ENCODE results near the gene TEX22.

The TEX22 gene

DNA sequence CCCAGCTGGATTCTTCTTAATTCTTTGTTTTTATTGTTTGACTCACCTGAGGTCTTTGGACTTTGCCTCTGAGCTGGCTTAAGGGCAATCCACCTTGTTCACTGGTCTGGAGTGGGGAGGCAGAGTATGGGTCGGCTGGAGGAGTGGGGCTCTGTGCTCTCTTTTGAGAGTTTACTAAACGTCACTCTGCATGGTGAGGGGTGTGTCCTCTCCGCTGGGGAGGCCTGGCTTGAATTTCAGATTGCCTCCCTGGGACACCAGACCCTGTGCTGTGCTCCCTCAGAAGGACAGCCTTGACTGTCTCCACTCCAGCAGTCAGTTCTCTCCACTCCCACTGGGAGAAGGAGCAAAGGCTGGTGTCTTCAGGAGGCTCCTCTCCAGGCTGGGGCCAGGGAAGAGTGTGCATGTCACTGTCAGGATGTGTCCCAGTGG is 19.4 kb downstream of the TEX22 start:
- TF ChIP-seq EP300 (IDR thresholded peaks at IDR 0.05; ENCODE audit: borderline replicate concordance) = no peak
- TF ChIP-seq, protein P1, sequence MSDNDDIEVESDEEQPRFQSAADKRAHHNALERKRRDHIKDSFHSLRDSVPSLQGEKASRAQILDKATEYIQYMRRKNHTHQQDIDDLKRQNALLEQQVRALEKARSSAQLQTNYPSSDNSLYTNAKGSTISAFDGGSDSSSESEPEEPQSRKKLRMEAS (IDR thresholded peaks at IDR 0.05) = no peak
- no peak for TF ChIP-seq RAD21 (IDR thresholded peaks at IDR 0.05; ENCODE audit: low read depth)
- no peak for TF ChIP-seq CREB1 (IDR thresholded peaks at IDR 0.05; ENCODE audit: low read depth)
- no peak for TF ChIP-seq TAF1 (IDR thresholded peaks at IDR 0.05; ENCODE audit: low read depth)
- TF ChIP-seq, protein P2, sequence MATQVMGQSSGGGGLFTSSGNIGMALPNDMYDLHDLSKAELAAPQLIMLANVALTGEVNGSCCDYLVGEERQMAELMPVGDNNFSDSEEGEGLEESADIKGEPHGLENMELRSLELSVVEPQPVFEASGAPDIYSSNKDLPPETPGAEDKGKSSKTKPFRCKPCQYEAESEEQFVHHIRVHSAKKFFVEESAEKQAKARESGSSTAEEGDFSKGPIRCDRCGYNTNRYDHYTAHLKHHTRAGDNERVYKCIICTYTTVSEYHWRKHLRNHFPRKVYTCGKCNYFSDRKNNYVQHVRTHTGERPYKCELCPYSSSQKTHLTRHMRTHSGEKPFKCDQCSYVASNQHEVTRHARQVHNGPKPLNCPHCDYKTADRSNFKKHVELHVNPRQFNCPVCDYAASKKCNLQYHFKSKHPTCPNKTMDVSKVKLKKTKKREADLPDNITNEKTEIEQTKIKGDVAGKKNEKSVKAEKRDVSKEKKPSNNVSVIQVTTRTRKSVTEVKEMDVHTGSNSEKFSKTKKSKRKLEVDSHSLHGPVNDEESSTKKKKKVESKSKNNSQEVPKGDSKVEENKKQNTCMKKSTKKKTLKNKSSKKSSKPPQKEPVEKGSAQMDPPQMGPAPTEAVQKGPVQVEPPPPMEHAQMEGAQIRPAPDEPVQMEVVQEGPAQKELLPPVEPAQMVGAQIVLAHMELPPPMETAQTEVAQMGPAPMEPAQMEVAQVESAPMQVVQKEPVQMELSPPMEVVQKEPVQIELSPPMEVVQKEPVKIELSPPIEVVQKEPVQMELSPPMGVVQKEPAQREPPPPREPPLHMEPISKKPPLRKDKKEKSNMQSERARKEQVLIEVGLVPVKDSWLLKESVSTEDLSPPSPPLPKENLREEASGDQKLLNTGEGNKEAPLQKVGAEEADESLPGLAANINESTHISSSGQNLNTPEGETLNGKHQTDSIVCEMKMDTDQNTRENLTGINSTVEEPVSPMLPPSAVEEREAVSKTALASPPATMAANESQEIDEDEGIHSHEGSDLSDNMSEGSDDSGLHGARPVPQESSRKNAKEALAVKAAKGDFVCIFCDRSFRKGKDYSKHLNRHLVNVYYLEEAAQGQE (IDR thresholded peaks at IDR 0.05; ENCODE audit: low read depth) = no peak
- TF ChIP-seq EGR1 (IDR thresholded peaks at IDR 0.05) = no peak
- TF ChIP-seq TEAD4 (IDR thresholded peaks at IDR 0.05) = no peak

DNA sequence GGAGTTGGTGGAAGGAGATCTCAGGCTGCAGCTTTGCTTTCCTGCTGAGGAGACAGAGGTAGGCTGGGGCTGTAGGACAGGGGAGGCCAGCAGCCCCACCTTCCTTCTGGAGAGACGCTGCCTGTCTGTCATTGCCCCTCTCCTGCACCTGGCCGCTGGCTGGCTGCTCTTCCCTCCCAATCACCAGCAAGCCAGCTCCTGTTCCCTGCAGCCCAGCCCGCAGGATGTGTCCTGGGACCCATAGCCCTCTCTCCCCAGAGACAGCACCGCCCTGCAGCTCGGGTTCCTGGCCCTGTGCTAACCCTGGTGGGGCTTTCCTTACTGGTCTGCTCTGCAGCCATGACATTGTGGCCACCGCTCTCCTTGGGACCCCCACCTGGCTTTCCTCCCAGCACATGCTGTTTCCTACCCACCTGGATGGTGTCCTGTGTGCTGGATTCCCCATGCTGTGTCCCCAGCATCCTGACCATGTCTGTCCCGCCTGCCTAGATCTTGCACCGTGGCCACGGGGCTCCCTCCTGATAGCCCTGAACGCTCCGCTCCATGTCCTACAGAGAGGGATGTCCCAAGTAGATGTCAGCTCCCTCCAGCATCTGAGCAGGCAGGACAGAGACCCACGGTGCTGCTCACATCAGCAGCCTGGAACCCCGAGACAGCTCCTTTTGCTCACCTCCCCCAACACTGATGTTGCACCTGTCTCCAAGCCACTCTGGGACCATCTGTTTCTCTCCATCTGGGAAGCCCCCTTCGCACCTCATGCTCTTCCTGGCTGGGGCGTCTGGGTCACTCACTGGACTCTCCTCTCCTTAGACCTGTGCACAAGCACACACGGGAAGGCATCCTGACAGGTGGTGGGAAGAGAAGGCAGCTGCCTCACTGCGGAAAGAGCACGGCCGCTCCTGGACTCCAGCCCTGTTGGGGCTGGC is 20.2 kb downstream of the TEX22 start:
- TF ChIP-seq TAF1 (IDR thresholded peaks at IDR 0.05; ENCODE audit: low read depth) = no peak
- no peak for TF ChIP-seq NFIC (IDR thresholded peaks at IDR 0.05)
- TF ChIP-seq FOXM1 (IDR thresholded peaks at IDR 0.05; ENCODE audit: borderline replicate concordance, low read depth) = no peak
- no peak for TF ChIP-seq TEAD4 (IDR thresholded peaks at IDR 0.05)
- TF ChIP-seq TCF12 (IDR thresholded peaks at IDR 0.05; ENCODE audit: low read depth) = no peak
- no peak for TF ChIP-seq RAD21 (IDR thresholded peaks at IDR 0.05; ENCODE audit: low read depth)
- TF ChIP-seq, protein P1 (IDR thresholded peaks at IDR 0.05) = no peak

DNA sequence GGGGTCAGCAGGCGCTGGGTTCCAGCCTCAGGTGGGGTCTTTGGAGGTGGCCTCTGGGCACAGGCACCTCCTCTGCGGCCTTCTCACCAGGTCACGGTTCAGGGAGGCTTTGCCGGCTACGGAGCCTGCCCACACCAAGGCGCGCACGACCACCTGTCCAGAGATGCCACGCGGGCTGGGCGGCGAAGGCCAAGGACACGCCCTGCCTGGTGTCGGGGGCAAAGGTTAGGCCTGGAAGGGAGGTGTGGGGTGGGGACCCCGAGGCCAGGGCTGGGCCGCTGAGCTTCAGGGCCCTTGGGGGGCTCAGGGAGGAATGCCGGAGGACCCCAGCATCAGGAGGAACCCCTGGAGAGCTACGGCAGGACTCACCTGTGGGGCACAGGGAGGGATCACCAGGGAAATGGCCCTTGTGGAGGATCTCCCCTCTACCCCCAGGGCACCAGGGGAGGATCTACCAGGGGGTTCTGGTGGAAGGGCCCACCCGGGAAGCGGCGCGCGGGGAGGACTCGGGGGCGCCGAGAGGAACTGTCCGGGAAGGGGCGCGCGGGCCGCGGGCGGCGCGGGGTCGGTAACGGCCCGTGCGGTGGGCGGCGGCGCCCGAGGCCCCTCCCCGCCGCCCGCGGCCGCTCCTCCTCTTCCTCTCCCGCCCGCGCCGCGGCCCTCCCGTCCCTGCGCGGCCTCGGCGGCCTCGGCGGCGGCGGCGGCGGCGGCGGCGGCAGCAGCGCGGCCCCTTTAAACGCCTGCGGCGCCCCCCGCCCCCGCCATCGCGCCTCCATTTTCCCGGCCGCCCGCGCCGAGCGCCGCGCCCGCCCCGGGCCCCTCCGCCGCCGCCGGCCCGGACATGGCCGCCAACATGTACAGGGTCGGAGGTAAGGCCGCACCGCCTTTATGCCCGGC is 21.1 kb downstream of the TEX22 start, which contains the start of gene MTA1:
Gene MTA1 (plus strand): TSS at position 633 of the 897 bp plus-strand sequence. CDS start 209 bp downstream, at position 842.
- peak; percentile 90 for TF ChIP-seq ZBTB7A (IDR thresholded peaks at IDR 0.05; ENCODE audit: low read depth)
- TF ChIP-seq YY1 (IDR thresholded peaks at IDR 0.05; ENCODE audit: low read depth) = 0 out of 2 replicates have a peak, but pooled peaks have one; percentile 43
- TF ChIP-seq, protein P2 (IDR thresholded peaks at IDR 0.05; ENCODE audit: low read depth) = no peak
- TF ChIP-seq EP300 (IDR thresholded peaks at IDR 0.05; ENCODE audit: borderline replicate concordance) = no peak
- no peak for TF ChIP-seq TEAD4 (IDR thresholded peaks at IDR 0.05)

DNA sequence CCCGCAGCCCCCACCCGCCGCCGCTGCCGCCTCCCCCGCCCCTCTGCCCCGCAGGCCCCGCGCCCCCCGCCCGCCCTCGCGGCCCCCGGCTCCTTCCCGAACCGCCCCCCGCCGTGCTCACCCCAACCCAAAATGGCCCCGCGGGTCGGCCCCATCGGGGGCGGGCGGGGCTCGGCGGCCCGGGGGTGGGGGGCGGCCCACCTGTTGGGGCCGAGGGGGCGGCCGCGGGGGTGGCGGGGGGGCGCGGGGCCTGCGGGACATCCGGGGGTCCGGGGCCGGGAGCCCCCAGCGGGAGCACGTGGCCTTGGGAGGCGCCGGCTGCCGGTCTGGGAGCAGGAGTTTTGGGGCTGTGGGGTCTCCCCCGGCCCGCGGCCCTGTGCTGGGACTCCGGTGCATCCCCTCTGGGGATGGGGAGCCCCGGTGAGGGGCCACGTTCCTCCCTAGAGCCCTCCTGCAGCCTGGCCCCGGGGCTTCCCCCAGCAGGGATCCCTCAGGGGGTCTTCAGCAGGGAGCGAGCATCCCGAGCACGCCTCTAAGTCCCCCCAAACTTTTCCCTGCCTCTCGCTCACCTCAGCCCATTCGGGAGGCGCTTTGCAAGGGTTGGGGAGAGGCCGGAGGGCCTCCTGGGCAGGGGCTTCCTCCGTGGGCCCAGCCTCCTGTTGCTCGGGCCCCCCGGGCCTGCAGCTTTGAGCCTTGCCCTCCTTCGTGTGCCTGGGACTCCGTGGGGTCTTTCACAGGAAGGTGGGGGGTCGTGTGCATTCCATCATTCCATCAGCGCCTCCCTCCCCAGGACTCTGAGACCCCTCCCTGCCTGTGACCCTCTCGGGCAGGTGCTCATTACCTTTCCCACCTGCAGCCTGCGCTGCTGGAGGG is 22.0 kb downstream of the TEX22 start:
- TF ChIP-seq ZBTB7A (IDR thresholded peaks at IDR 0.05; ENCODE audit: low read depth) (peak; percentile 86), TEAD4 (IDR thresholded peaks at IDR 0.05) (no peak)

DNA sequence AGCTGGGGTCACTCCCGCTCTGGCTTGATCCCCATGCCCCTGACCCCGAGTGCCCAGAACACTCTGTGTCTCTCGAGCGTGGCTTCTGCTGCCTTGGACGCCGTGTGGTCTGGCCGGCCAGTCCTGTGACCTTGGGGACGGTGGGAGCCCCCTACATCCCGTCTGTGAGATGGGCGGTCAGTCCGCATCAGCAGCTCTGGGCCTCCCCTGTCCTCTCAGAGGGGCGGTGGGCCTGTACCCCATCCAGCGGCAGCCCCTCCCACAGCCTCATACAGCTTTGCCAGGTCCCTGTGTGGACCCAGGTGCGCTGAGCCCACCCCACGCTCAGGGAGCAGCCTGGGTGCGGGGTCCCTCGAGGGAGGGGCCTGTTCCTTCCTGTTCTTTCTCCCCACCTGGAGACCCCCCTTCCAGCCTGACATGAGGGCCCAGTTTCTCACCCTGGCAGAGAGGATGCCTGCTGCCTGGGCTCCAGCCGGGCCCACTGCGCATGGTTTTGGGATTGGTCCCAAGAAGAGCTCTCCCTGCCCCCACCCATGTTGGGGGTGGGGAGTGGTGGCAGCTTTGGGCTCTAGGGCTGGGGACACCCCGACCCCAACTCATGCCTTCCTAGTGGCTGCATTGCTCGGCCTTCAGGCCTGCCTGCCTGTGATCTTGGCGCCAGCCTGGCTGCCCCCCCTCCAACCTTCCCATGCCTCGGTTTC is 22.8 kb downstream of the TEX22 start:
- TF ChIP-seq ZBTB7A (IDR thresholded peaks at IDR 0.05; ENCODE audit: low read depth) (0 out of 2 replicates have a peak, but pooled peaks have one; percentile 27), CREB1 (IDR thresholded peaks at IDR 0.05; ENCODE audit: low read depth) (no peak)
